HepG2 (cell line): Measurements from ENCODE around the gene REEP6. TPM values are rescaled to one million over a fixed set of nuclear protein-coding genes. Genes with fewer than 3 reads are reported as not detected.

Experiments
- AGO1 ChIP-seq: fragments of 200-400 bp; formaldehyde crosslinking; IDR thresholded peaks from 2 replicates; pipeline ENCODE4 v1.6.1; 2017; ENCODE audit warnings: mild to moderate bottlenecking, low read depth, low read length, moderate library complexity; ENCODE audit not compliant: poor library complexity, severe bottlenecking
- AKAP8 ChIP-seq: sonication (generic); formaldehyde crosslinking; IDR thresholded peaks from 2 replicates; pipeline ENCODE4 v1.5.1; 2020; ENCODE audit warnings: mild to moderate bottlenecking, missing genetic modification reagents
- CENPX ChIP-seq: sonication (generic); formaldehyde crosslinking; IDR thresholded peaks from 2 replicates; pipeline ENCODE4 v1.9.0; 2021; ENCODE audit warnings: mild to moderate bottlenecking, missing genetic modification reagents, moderate library complexity
- DNMT1 ChIP-seq: sonication (generic); formaldehyde crosslinking; IDR thresholded peaks from 2 replicates; pipeline ENCODE4 v1.5.1; 2020; ENCODE audit warnings: mild to moderate bottlenecking, missing genetic modification reagents
- FOXC1 ChIP-seq: sonication (generic); formaldehyde crosslinking; IDR thresholded peaks from 2 replicates; pipeline ENCODE4 v1.8.0; 2022; ENCODE audit warnings: mild to moderate bottlenecking, missing genetic modification reagents, borderline replicate concordance
- HCFC1 ChIP-seq: fragments of 150-350 bp; IDR thresholded peaks from 2 replicates; pipeline ENCODE4 v1.6.1; 2014; ENCODE audit warnings: low read depth, low read length
- HOXA5 ChIP-seq: sonication (generic); formaldehyde crosslinking; IDR thresholded peaks from 2 replicates; pipeline ENCODE4 v1.4.0; 2020; ENCODE audit warnings: missing genetic modification reagents
- KDM5B ChIP-seq: sonication (generic); formaldehyde crosslinking; IDR thresholded peaks from 2 replicates; pipeline ENCODE4 v1.4.0; 2020; ENCODE audit warnings: missing genetic modification reagents, mild to moderate bottlenecking, borderline replicate concordance
- MEIS2 ChIP-seq: sonication (generic); formaldehyde crosslinking; IDR thresholded peaks from 2 replicates; pipeline ENCODE4 v1.9.0; 2021; ENCODE audit warnings: mild to moderate bottlenecking, missing genetic modification reagents
- RFX1 ChIP-seq: fragments of 450-650 bp; IDR thresholded peaks from 2 replicates; pipeline ENCODE4 v1.6.1; 2017
- SRY ChIP-seq: sonication (generic); formaldehyde crosslinking; IDR thresholded peaks from 2 replicates; pipeline ENCODE4 v1.8.0; 2022; ENCODE audit warnings: mild to moderate bottlenecking, missing genetic modification reagents
- ZGPAT ChIP-seq: IDR thresholded peaks from 2 replicates; pipeline ENCODE4 v1.6.1; 2016; ENCODE audit warnings: mild to moderate bottlenecking
- ZNF446 ChIP-seq: sonication (generic); formaldehyde crosslinking; IDR thresholded peaks from 2 replicates; pipeline ENCODE4 v1.5.0; 2020; ENCODE audit warnings: mild to moderate bottlenecking, missing genetic modification reagents
- ZNF704 ChIP-seq: sonication (generic); formaldehyde crosslinking; IDR thresholded peaks from 2 replicates; pipeline ENCODE4 v1.8.1; 2023; ENCODE audit warnings: mild to moderate bottlenecking, inconsistent platforms, moderate library complexity, missing genetic modification reagents, borderline replicate concordance
- ZNF710 ChIP-seq: sonication (generic); formaldehyde crosslinking; IDR thresholded peaks from 2 replicates; pipeline ENCODE4 v1.5.0; 2020; ENCODE audit warnings: mild to moderate bottlenecking, missing genetic modification reagents, borderline replicate concordance
- ZNF713 ChIP-seq: sonication (generic); formaldehyde crosslinking; IDR thresholded peaks from 2 replicates; pipeline ENCODE4 v1.4.0; 2020; ENCODE audit warnings: mild to moderate bottlenecking, missing genetic modification reagents
- ZNF776 ChIP-seq: sonication (generic); formaldehyde crosslinking; IDR thresholded peaks from 2 replicates; pipeline ENCODE4 v1.4.0; 2020; ENCODE audit warnings: mild to moderate bottlenecking, missing genetic modification reagents
- ZNF83 ChIP-seq: sonication (generic); formaldehyde crosslinking; IDR thresholded peaks from 2 replicates; pipeline ENCODE4 v1.4.0; 2020; ENCODE audit warnings: missing genetic modification reagents, mild to moderate bottlenecking, borderline replicate concordance
- polyA plus RNA-seq, 8 experiments: library from polyadenylated mRNA; depleted of rRNA in 3 of 8; stranded (reverse) in 7 of 8; unstranded in 1 of 8; fragments of >200 nt; fragmentation: Illumina TruSeq in 4 of 8; extraction: Trizol in 4 of 8; gene quantifications; 2 replicates each; pipeline versions ENCODE4 v1.2.1 to v1.2.3, GENCODE V29; 2011 to 2016; ENCODE audit warnings: low read depth in 4 of 8, missing spikeins in 1 of 8, mixed read lengths in 1 of 8; ENCODE audit not compliant: insufficient read depth in 1 of 8
- total RNA-seq, 5 experiments: library from RNA; depleted of rRNA; stranded (reverse); fragments of >200 nt; fragmentation: Illumina TruSeq; extraction: Trizol; gene quantifications; 2 replicates each; pipeline ENCODE4 v1.2.3, GENCODE V29; 2016; ENCODE audit warnings: low read depth in 1 of 5

The REEP6 gene
- total and polyA plus RNA-seq, 2 of the 13 experiments (the other 11 are each of a cell fraction or from before 2014, with no cell fraction given), result 10.0 to 28.8 TPM

- TF ChIP-seq ZNF713 (CRISPR knock-in tag), result 0 out of 2 replicates have a peak, but pooled peaks have one; percentile 64
- no peak for TF ChIP-seq CENPX (CRISPR knock-in tag)
- TF ChIP-seq MEIS2 (CRISPR knock-in tag), result 0 out of 2 replicates have a peak, but pooled peaks have one; percentile 18
- TF ChIP-seq HCFC1, result no peak
- no peak for TF ChIP-seq SRY
- TF ChIP-seq DNMT1, result no peak
- 0 out of 2 replicates have a peak, but pooled peaks have one; percentile 14 for TF ChIP-seq ZGPAT (CRISPR knock-in tag)
- TF ChIP-seq ZNF710, result peak; percentile 65; the same call in 1 of the 2 replicates
- TF ChIP-seq AKAP8, result no peak
- no peak for TF ChIP-seq RFX1
- TF ChIP-seq ZNF446 (CRISPR knock-in tag), result 0 out of 2 replicates have a peak, but pooled peaks have one; percentile 61
- peak; percentile 54; the same call in 1 of the 2 replicates for TF ChIP-seq HOXA5
- peak; percentile 91; the same call in 1 of the 2 replicates for TF ChIP-seq KDM5B (CRISPR knock-in tag)
- 0 out of 2 replicates have a peak, but pooled peaks have one; percentile 61 for TF ChIP-seq ZNF704 (CRISPR knock-in tag)
- peak; percentile 27; the same call in 1 of the 2 replicates for TF ChIP-seq ZNF776 (CRISPR knock-in tag)
- peak; percentile 8 for TF ChIP-seq AGO1
- 0 out of 2 replicates have a peak, but pooled peaks have one; percentile 42 for TF ChIP-seq ZNF83 (CRISPR knock-in tag)
- no peak for TF ChIP-seq FOXC1
Observed at GRCh38 chr19:1470055-1470304, 21.0 kb upstream of the REEP6 start (continued).
